Measurements from ENCODE around the gene ADAP2.

- TF ChIP-seq, protein P1, sequence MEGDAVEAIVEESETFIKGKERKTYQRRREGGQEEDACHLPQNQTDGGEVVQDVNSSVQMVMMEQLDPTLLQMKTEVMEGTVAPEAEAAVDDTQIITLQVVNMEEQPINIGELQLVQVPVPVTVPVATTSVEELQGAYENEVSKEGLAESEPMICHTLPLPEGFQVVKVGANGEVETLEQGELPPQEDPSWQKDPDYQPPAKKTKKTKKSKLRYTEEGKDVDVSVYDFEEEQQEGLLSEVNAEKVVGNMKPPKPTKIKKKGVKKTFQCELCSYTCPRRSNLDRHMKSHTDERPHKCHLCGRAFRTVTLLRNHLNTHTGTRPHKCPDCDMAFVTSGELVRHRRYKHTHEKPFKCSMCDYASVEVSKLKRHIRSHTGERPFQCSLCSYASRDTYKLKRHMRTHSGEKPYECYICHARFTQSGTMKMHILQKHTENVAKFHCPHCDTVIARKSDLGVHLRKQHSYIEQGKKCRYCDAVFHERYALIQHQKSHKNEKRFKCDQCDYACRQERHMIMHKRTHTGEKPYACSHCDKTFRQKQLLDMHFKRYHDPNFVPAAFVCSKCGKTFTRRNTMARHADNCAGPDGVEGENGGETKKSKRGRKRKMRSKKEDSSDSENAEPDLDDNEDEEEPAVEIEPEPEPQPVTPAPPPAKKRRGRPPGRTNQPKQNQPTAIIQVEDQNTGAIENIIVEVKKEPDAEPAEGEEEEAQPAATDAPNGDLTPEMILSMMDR (IDR thresholded peaks at IDR 0.05) = no peak
- no peak for TF ChIP-seq POLR2A (IDR thresholded peaks at IDR 0.05)
These were observed 20.7 kb downstream of the ADAP2 start for GRCh38 chr17:30942308-30943079.

All from Peyer's patch (tissue), 4 donors.